ENCODE results near the gene RBM39. TPM values are rescaled to one million over a fixed set of nuclear protein-coding genes. Genes with fewer than 3 reads are reported as not detected.

The RBM39 gene
- total and polyA plus RNA-seq, 2 of the 13 experiments (the other 11 are each of a cell fraction or from before 2014, with no cell fraction given) = 788 to 920 TPM

DNA sequence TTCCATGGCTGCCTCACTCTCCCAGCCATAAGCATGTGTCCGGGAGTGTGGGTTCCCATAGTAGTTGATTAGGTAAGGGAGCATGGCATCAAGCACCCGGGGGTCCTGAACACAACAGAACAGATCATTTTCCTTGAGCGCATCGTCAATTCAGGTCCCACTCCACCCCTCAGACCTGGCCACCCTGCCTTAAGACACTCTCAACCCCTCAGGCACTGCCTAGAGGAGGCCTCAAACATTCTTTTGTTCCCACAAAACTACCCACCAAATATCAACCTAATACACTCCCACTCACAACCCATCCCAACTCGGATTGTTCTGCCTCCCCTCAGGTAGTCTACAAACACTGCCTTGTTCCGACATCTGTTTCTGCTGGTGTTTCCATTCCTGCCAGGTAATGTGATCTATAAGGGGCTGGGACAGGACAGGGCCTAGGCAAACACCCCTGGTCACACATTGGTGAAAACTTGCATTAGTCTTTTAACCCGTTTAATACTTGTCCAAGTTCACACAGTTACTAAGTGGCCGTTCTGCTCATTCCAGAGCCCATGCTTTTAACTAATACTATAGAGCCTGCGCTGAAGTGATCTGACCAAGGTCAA, 44.3 kb downstream of the RBM39 start (continued):
- TF ChIP-seq ATF7 (IDR thresholded peaks at IDR 0.05) = no peak
- TF ChIP-seq ATF7 (CRISPR knock-in tag; IDR thresholded peaks at IDR 0.05) = no peak
- 0 out of 2 replicates have a peak, but pooled peaks have one; percentile 15 for TF ChIP-seq ZNF124 (CRISPR knock-in tag; IDR thresholded peaks at IDR 0.05)
- TF ChIP-seq, protein P1, sequence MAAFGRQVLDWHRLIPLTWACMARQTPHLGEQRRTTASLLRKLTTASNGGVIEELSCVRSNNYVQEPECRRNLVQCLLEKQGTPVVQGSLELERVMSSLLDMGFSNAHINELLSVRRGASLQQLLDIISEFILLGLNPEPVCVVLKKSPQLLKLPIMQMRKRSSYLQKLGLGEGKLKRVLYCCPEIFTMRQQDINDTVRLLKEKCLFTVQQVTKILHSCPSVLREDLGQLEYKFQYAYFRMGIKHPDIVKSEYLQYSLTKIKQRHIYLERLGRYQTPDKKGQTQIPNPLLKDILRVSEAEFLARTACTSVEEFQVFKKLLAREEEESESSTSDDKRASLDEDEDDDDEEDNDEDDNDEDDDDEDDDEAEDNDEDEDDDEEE (CRISPR knock-in tag; IDR thresholded peaks at IDR 0.05) = no peak
- TF ChIP-seq SPEN (CRISPR knock-in tag; IDR thresholded peaks at IDR 0.05; ENCODE audit: low read depth) = no peak
- TF ChIP-seq NR1H2 (CRISPR knock-in tag; IDR thresholded peaks at IDR 0.05; ENCODE audit: borderline replicate concordance, low read depth) = no peak; the same call in 1 of the 2 replicates
- 0 out of 2 replicates have a peak, but pooled peaks have one; percentile 39 for TF ChIP-seq ZIK1 (CRISPR knock-in tag; IDR thresholded peaks at IDR 0.05; ENCODE audit: borderline replicate concordance, low read depth)
- TF ChIP-seq, protein P2, sequence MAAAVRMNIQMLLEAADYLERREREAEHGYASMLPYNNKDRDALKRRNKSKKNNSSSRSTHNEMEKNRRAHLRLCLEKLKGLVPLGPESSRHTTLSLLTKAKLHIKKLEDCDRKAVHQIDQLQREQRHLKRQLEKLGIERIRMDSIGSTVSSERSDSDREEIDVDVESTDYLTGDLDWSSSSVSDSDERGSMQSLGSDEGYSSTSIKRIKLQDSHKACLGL (CRISPR knock-in tag; IDR thresholded peaks at IDR 0.05) = 0 out of 2 replicates have a peak, but pooled peaks have one; percentile 56
- no peak for TF ChIP-seq ZNF7 (CRISPR knock-in tag; IDR thresholded peaks at IDR 0.05)
- no peak for TF ChIP-seq ZNF207 (IDR thresholded peaks at IDR 0.05; ENCODE audit: borderline replicate concordance)
- TF ChIP-seq KDM1A (CRISPR knock-in tag; IDR thresholded peaks at IDR 0.05) = no peak
- TF ChIP-seq, protein P3, sequence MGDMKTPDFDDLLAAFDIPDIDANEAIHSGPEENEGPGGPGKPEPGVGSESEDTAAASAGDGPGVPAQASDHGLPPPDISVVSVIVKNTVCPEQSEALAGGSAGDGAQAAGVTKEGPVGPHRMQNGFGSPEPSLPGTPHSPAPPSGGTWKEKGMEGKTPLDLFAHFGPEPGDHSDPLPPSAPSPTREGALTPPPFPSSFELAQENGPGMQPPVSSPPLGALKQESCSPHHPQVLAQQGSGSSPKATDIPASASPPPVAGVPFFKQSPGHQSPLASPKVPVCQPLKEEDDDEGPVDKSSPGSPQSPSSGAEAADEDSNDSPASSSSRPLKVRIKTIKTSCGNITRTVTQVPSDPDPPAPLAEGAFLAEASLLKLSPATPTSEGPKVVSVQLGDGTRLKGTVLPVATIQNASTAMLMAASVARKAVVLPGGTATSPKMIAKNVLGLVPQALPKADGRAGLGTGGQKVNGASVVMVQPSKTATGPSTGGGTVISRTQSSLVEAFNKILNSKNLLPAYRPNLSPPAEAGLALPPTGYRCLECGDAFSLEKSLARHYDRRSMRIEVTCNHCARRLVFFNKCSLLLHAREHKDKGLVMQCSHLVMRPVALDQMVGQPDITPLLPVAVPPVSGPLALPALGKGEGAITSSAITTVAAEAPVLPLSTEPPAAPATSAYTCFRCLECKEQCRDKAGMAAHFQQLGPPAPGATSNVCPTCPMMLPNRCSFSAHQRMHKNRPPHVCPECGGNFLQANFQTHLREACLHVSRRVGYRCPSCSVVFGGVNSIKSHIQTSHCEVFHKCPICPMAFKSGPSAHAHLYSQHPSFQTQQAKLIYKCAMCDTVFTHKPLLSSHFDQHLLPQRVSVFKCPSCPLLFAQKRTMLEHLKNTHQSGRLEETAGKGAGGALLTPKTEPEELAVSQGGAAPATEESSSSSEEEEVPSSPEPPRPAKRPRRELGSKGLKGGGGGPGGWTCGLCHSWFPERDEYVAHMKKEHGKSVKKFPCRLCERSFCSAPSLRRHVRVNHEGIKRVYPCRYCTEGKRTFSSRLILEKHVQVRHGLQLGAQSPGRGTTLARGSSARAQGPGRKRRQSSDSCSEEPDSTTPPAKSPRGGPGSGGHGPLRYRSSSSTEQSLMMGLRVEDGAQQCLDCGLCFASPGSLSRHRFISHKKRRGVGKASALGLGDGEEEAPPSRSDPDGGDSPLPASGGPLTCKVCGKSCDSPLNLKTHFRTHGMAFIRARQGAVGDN (CRISPR knock-in tag; IDR thresholded peaks at IDR 0.05) = no peak; the same call in 1 of the 2 replicates
- no peak for TF ChIP-seq FOXA1 (IDR thresholded peaks at IDR 0.05)
- 0 out of 2 replicates have a peak, but pooled peaks have one; percentile 18 for TF ChIP-seq FOXA1 (CRISPR knock-in tag; IDR thresholded peaks at IDR 0.05)
- TF ChIP-seq ZNF75D (CRISPR knock-in tag; IDR thresholded peaks at IDR 0.05; ENCODE audit: borderline replicate concordance) = no peak
- TF ChIP-seq ZNF251 (CRISPR knock-in tag; IDR thresholded peaks at IDR 0.05) = no peak
- TF ChIP-seq PAX8 (CRISPR knock-in tag; IDR thresholded peaks at IDR 0.05; ENCODE audit: borderline replicate concordance) = peak; percentile 64; the same call in 1 of the 2 replicates
- peak; percentile 29; the same call in 1 of the 2 replicates for TF ChIP-seq ZNF138 (CRISPR knock-in tag; IDR thresholded peaks at IDR 0.05; ENCODE audit: low read depth)
- no peak for TF ChIP-seq ZNF136 (CRISPR knock-in tag; IDR thresholded peaks at IDR 0.05; ENCODE audit: low read depth)
- TF ChIP-seq CEBPB (IDR thresholded peaks at IDR 0.05; ENCODE audit: borderline replicate concordance, low read depth, low read length) = no peak
- TF ChIP-seq NONO (IDR thresholded peaks at IDR 0.05) = no peak
- no peak; the same call in 1 of the 2 replicates for TF ChIP-seq NONO (CRISPR knock-in tag; conservative IDR thresholded peaks at IDR 0.05)
- no peak for TF ChIP-seq ARNT (IDR thresholded peaks at IDR 0.05)
- peak in 1 of 2 experiments; percentile 36; a peak in 1 of 4 replicates for TF ChIP-seq POLR2A (IDR thresholded peaks at IDR 0.05; ENCODE audit: insufficient read depth in 1 of 2, low read depth in 2 of 2, low read length in 2 of 2)
